NCI-H2196 treated with DMSO at 0.1 percent for 48 hours (cell line): ENCODE measurements around the gene ST6GALNAC1.
"Not testable (repeated sequence)": the region's sequence is repeated elsewhere in the genome, so short reads cannot be mapped to it uniquely, and the experiment has no call there.

Experiments
- DNase-seq: peaks from one replicate; lab custom pipeline; 2025; ENCODE audit not compliant: unreplicated experiment; lab: John Stamatoyannopoulos, UW

ST6GALNAC1 gene

DNA sequence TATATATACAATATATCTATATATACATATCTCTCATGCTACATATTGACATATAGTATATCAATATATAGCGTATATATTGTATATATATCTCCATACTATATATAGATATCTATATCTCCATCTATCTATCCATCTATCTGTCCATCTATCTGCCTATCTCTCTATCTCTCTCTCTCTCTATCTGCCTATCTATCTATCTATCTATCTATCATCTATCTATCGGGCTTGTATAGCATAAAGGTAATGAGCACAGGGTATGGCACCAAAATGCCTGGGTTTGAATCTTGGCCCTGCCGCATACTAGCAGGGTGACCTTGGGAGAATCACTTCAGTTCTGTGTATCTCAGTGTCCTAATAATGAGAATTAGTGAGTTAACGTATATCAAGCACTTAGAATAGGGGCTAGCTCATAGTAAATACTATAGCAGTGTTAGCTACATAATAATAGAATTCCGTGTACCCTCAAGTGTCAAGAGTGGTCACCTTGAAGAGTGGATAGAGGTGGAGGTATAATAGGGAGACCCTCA, 1.5 kb downstream of the ST6GALNAC1 start:
- no peak for DNase-seq

DNA sequence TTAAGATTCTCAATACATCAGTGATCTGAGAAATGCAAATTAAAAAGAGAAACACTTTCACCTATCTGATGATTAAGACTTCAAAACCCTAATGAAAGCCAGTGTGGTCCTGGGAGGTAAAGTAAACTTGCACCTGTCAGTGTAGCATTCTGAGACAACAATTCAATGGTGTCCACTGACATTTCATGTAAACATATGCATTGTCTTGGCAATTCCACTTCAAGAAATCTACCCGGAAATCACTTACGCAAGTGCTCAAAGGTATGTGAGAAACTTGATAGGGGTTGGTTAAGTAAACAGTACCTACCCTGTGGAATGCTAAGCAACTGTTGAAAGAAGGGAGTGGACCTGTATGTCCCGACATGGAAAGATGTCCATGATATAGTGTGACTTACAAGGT, 2.1 kb downstream of the ST6GALNAC1 start:
- DNase-seq: no peak

DNA sequence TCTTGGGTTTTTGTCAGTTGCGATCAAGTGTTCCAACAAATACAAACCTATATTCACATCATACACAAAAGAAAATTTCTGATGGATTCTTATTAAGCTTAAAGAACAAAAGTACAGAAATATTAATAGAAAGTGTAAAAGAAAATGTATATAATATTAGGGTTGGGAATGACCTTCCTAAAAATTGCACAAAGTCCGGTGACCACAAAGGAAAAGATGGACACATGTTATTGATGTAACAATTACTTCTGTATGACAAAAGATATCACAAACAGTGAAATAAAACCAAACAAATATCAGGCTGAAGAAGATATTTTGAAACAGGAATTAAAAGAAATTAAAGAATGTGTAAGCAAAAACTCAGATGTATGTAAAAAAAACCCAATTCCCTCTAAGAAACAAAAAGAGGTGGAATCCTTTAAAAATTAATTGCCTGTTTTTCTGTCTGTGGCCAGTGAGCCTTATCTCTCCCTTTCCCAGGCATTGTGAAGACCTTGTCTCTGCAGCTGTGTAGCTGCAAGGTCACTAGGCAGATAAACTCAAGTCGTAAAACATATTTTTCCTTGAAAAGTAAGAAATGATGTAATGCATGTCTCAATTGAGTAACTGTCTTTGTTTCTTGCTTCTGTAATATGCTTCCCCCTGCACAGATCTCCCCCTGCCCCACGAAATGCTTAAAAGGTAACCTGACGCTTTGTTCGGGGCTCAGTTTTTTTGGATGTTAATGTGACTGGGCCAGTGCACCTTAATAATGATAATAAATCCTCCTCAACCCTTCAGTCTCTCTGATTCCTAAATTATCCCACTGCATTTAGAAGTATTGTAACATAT, 2.8 kb downstream of the ST6GALNAC1 start:
- no peak for DNase-seq

DNA sequence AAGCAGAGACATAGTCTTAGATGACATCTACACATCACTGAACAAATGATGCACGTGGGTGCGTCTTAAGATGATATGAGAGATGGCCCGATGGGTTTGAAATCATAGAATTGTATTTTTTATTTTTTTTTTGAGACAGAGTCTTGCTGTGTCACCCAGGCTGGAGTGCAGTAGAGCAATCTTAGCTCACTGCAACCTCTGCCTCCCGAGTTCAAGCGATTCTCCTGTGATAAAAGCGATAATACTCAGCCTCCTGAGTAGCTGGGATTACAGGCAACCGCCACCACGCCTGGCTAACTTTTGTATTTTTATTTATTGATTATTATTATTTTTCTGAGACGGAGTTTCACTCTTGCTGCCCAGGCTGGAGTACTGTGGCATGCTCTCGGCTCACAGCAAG, 5.3 kb downstream of the ST6GALNAC1 start:
- no peak for DNase-seq

DNA sequence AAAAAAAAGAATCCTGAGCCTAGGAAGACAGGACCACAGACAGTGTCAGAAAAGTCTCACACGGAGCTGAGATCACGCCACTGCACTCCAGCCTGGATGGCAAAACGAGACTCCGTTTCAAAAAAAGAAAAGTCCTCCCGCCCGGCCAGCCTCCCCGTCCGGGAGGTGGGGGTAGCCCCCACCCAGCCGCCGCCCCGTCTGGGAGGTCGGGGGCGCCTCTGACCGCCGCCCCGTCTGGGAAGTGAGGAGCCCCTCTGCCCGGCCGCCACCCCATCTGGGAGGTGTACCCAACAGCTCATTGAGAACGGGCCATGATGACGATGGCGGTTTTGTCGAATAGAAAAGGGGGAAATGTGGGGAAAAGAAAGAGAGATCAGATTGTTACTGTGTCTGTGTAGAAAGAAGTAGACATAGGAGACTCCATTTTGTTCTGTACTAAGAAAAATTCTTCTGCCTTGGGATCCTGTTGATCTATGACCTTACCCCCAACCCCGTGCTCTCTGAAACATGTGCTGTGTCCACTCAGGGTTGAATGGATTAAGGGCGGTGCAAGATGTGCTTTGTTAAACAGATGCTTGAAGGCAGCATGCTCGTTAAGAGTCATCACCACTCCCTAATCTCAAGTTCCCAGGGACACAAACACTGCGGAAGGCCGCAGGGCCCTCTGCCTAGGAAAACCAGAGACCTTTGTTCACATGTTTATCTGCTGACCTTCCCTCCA, 6.9 kb downstream of the ST6GALNAC1 start:
- not testable (repeated sequence) for DNase-seq

DNA sequence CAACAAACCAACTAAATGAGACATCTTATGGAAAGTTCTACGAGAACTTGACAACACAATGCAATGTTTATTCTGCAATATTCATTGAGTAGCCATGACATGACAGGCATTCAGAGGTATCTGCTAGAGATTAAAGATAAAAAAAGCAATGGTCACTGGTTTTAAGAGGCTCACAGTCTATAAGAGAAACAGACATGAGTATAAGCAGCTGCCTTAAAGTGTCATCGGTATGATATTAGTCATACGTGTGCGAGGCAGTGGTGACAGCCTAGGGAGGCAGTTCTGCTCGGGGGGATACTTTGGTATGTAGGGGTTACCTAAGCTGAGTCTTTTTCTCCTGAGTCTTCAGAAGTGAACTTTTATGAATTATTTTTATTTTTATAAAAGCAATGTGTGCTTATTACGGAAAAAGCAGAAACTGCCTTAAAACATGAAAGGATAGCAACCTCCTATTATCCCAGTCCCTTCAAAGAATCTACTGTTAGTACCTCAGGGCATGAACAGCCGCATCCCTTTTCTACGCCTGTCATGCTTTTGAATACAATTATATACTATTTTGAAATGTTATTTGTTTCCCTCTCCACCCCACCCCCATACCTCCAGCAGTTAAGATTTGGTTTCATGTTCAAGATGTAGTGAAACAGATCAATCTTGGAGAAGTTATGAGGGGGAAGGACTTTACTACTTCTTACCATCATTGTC, 7.7 kb downstream of the ST6GALNAC1 start:
- no peak for DNase-seq

DNA sequence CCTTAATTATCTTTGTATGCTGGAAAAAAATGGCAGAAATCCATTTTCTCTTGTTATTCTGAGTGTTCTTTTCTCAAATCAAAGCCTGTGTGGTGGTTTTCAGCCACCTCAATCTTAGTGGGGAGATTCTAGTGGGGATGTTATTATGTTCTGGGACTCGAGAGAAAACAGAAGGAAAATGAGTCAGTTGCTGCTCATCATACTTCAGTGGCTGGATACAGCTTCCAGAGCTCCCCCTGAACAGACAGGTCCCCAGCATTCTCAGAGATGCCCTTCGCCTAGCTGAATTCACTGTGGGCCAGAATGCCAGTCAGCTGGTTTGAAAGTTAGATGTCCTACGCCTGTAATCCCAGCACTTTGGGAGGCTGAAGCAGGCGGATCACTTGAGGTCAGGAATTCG, 8.5 kb downstream of the ST6GALNAC1 start:
- DNase-seq: no peak

DNA sequence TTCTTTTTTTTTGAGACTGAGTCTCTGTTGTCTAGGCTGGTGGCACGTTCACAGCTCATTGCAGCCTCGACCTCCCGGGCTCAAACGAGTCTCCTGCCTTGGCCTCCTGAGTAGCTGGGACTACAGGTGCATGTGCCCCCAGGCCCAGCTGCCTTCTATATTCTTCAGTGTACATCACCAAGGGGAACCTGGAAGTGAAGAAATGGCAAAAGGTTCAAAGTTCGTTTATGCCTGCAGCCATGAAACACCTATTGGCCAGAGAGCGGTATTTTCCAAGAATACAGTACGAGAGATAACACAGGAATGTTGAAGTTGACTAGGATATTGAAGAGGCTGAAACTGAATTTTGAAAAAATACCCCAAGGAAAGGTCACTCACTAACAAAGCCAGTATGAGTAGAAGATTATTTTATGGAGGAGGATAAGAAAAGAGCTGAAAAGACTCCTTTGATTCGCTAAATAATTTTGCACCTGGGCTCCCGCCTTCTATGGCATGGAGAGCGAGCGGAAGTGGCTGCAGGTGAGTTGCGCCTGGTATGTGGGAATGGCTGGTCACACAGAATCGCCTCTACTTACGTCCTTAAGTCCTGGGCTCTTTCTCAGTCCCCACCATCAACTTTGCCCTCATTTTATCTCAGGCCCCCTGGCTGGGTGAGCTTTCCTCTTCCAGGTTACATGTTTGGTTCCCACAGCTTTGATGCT, 9.8 kb downstream of the ST6GALNAC1 start:
- no peak for DNase-seq

DNA sequence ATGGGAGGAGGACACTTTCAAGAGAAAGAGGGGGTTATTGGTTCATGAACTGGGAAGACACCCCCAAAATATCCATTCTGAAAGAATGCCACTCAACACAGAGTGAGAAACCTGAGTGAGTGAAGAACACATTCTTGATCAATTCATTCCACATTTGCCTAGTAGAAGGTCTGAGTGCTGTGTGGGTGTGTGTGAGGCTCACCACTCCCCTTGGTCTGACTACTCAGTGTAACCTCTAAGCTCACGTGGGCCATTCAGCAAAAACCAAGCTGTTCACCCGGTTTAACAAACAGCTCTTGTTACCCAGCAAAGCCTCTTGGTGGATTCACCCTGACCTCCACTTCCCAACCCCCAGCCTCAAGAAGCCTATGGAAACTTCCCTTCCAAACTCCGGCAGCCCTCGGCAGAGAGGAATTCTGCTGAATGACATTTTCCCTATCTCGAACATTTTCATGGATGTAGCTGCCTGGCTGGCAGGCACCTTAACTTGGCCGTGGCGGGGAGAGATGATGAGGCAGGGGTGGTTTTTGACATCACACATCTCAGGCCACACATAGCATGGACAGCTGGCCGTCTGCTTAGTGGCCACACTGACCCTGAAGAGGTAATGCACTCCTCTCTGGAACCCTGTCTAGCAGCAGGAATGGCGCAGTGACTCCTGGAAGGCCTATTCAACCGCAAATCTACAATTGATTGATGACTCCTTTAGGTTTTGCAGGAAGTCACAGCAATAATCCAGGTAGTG, 11.6 kb downstream of the ST6GALNAC1 start:
- DNase-seq: no peak

DNA sequence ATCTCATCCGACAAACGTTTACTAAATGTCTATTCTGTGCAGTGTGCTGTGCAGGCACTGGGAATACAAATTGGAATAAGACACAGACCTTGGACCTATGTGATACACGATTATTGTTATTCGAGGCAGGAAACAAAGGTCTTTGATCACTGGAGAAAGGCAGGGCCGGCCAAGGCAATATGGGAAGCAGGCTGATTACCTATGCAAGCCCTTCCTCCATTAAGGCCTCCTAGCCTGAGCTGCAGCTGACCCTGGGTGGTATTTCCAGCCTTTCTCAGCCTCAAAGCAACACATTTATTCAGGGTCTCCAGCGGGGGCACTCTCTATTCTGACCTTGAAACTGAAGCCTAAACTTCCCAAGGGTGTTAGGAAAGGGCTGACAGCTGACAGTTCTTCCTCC, 13.4 kb downstream of the ST6GALNAC1 start:
- no peak for DNase-seq

DNA sequence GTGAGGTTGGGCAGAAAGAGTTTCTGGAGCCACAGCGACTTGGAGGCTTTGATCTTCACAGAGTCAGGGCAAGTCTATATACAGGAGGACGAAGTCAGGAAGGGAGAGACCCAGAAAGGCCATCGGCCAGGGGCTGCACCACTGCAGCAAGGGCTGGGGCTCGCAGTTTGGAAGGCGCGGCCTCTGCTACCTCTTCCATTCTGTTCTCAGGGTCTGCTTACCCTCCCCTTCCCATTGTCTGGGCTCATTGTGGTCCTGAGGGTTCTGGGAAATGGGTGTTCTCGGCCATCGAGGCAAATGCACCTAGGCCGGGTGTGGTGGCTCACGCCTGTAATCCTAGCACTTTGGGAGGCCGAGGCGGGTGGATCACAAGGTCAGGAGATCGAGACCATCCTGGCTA, 16.0 kb downstream of the ST6GALNAC1 start:
- no peak for DNase-seq

DNA sequence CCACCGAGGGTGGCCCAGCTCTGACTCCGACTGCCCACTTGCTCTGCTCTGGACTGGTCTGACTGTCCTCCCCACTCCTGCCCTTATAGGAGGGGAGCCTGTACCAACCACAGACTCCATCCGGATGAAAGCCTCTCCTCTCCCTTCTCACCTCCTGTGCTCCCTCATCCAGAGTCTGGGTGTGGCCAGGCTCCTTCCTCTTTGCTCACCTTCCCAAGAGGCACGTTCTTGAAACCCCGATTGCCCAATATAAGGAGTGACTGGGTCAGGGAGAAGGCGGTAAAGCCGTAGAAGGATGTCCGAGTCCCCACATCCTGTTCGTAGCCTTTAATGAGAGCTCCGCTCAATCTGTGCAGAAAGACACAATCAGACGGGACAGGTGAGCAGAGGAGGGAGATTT, 17.1 kb downstream of the ST6GALNAC1 start:
- no peak for DNase-seq

DNA sequence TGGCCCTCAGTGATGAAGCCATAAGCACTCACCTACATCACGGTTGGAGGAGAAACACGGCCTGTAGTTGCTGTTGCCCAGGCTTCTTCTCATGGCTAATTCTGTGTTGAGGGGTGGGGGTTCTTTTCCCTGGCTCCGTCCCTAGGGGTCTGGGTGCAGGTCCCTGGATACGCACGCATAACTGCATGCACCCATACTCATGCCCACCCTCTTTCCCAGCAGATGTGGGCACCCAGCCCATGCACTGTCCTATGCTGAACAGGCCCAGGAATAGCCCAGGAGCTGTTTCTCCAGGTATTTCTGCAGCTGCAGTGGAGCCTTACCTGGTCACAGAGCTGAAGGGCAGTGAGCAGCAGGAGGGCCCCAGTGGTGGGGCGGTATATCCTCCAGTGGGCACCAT, 18.1 kb downstream of the ST6GALNAC1 start:
- DNase-seq: no peak

DNA sequence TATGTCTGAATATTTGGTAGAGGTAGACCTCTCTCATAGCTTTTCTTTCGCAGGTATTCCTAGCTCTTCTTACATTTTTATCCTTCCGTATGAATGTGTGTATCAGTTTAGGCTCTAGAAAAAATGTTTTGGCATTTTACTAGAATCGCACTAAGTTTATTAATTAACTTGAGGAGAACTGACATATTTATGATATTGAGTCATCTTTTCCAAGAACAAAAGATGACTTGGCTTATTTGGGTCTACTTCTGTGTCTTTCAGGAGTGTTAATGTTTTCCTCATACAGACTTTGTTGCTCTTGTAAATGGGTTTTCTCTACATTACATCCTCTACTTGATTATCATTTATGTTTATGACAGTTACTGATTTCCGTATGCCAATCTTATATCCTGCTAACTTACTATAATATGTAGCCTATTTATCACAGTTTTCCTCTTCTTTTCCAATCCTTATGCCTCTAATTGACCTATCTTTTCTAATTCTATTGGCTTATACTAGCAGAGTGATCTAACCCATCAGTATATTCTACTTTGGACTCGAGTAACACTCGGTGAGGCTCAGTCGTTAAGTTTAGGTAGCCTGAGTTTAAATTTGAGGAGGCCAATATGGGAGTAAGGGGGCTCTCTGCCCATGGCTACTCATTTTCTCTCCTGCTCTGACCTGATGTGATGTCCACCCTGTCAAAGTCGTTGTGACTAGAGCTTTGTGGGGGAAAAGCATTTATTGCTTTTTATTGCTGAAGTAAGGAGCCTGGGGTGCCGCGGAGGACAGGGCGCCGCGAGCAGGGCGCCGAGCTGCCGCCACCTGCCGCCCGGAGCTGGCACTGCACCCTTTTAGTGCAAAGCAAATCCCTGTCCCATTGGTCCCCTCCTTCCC, 20.0 kb downstream of the ST6GALNAC1 start:
- peak; percentile 61 for DNase-seq

DNA sequence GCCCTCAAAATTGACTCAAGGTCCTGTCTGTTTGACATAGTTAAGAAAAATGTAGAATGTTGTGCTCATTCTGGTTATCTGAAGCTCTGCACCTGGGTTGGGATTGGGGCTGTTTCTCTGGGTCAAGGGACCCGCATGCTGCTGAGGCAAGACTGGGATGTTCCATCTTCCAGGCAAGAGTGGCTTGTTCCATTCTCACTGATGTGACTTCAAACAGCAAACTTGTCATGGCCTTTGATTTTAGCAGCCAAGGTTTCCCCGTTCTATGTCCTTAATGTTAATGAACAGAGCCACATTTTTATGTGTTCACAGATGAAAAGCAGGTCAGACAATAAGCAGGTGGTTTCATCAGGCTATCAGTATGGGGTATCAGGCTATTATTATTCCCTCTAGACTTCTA, 25.7 kb downstream of the ST6GALNAC1 start:
- no peak for DNase-seq

DNA sequence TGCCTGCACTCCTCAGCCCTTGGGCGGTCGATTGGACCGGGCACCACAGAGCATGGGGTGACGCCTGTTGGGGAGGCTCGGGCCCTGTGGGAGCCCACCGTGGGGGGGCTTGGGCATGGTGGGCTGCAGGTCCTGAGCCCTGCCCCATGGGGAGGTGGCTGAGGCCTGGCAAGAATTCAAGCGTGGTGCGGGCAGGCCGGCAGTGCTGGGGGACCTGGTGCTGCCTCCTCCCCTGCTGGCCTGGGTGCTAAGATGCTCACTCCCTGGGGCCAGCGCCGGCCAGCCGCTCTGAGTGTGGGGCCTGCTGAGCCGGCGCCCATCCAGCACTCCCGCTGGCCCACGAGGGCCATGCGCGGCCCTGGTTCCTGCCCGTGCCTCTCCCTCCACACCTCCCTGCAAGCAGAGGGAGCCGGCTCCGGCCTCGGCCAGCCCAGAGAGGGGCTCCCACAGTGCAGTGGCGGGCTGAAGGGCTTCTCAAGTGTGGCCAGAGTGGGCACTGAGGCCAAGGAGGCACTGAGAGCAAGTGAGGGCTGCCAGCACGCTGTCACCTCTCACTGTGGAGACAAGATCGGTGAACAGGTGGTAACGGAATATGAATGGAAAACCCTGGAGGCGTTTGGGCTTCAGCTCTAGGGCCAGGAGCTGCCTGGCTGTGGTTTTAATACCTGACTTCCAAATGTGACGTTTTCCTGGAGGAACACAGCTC, 28.5 kb downstream of the ST6GALNAC1 start:
- no peak for DNase-seq

DNA sequence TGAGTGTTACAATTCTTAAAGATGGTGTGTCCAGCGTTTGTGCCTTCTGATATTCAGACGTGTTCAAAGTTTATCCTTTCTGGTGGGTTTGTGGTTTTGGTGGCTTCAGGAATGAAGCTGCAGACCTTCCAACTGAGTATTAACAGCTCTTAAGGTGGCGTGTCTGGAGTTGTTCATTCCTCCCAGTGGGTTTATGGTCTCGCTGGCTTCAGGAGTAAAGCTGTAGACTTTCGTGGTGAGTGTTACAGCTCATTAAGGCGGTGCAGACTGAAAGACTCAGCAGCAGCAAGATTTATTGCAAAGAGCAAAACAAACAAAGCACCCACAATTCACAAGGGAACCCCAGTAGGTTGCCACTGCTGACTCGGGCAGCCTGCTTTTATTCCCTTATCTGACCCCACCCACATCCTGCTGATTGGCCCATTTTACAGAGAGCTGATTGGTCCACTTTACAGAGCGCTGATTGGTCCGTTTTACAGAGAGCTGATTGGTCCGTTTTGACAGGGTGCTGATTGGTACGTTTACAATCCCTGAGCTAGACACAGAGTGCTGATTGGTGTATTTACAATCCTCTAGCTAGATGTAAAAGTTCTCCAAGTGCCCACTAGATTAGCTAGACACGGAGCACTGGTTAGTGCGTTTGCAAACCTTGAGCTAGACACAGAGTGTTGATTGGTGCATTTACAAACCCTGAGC, 29.3 kb downstream of the ST6GALNAC1 start:
- not testable (repeated sequence) for DNase-seq
